ENCODE results near the gene HOXA10. TPM values are rescaled to one million over a fixed set of nuclear protein-coding genes. Genes with fewer than 3 reads are reported as not detected.

HOXA10 gene
- total RNA-seq = not detected
- long read RNA-seq = 0 reads

DNA sequence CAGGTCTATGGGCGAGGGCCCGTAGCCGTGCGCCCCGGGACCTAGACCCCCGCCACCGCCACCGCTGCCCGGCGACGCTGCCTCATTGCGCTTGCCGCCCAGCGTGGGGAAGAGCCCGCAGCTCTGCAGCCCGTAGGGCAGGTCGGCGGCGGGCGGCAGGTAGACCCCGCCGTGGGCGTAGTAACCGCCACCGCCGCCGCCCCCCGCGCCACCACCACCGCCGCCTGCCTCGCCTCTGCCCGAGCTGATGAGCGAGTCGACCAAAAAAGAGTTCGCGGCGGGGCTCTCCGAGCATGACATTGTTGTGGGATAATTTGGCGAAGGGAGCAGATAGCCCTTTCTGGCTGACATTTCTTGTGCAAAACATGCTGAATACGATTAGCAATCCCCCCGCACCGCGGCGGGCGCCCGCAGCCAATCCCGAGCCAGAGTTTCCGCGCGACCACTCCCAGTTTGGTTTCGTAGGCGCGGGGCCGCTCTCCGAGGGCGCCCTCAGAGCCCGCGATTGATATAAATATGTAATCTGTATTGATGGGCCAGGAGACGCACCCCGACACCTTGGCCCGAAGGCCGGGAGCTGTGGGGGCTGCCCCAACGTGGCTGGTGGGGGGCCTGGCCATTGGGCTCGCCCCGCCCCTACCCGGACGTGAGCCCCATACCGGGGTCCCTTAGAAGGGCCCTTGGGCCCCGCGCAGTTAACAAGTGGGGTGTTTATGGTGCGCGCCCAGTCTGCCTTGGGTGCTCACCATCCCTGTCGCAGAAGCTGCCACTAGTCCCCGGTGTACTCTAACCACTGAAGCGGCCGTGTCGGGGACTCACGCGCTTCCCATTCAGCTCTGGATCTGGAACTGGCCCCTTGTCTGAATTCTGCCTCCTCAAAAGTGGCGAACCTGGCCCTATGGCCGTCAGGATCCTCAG is at the start of gene HOXA10:
TSS of gene HOXA10 (minus strand) at position 365 of the 918 bp plus-strand sequence. CDS start at position 351, 14 bp downstream.
- H3K9me3 ChIP-seq (replicated peaks) = no peaks in the 10 kb centered on the region
- peak within 1 kb of the TSS; percentile 61 for H3K4me3 ChIP-seq
- TF ChIP-seq, protein P1, sequence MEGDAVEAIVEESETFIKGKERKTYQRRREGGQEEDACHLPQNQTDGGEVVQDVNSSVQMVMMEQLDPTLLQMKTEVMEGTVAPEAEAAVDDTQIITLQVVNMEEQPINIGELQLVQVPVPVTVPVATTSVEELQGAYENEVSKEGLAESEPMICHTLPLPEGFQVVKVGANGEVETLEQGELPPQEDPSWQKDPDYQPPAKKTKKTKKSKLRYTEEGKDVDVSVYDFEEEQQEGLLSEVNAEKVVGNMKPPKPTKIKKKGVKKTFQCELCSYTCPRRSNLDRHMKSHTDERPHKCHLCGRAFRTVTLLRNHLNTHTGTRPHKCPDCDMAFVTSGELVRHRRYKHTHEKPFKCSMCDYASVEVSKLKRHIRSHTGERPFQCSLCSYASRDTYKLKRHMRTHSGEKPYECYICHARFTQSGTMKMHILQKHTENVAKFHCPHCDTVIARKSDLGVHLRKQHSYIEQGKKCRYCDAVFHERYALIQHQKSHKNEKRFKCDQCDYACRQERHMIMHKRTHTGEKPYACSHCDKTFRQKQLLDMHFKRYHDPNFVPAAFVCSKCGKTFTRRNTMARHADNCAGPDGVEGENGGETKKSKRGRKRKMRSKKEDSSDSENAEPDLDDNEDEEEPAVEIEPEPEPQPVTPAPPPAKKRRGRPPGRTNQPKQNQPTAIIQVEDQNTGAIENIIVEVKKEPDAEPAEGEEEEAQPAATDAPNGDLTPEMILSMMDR (IDR thresholded peaks at IDR 0.05; ENCODE audit: borderline replicate concordance) = no peak
- peaks cover 100% of the 10 kb centered on the region for H3K27me3 ChIP-seq (ENCODE audit: low read depth)
- H3K36me3 ChIP-seq = no peaks in the 10 kb centered on the region
- DNase-seq = peak; percentile 7
- intact Hi-C loops (cut with micrococcal nuclease) = no loop called here
- peaks cover 38% of the 10 kb centered on the region for H3K4me1 ChIP-seq
- H3K27ac ChIP-seq (replicated peaks) = no peak within 1 kb of the TSS

DNA sequence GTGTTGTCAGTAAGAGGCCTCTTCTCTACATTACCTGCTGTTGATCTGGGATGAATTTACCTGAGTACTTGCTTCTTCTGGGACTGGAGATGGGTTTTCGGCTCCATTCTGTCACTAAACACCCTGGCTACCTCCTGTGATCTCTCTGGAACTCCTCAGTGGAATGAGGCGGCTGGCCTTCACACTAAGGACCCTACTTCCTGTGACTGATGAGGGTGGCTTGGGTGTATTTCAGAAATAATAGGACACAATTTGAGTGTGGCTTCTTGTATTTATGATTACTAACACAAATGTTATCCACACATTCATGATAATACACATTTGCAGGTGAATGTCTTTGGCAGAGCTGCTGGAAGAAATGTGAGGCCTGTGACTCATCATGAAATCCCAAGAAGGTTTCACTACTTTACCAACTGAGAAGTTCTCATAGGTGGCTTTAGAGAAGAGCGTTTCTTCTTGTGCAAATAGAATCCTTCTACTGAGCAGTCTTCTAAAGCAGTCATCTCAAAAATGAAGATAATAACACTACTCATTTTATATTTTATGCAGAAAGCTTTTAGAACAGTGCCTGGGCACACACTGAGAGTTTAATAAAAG is 47.2 kb upstream of the HOXA10 start:
- intact Hi-C loops (cut with micrococcal nuclease) = no loop called here
- H3K27ac ChIP-seq (replicated peaks) = no peak overlapping the region
- DNase-seq = no peak
- TF ChIP-seq, protein P1 (IDR thresholded peaks at IDR 0.05; ENCODE audit: borderline replicate concordance) = no peak
- H3K9me3 ChIP-seq (replicated peaks) = no peaks in the 10 kb centered on the region
- no peak overlapping the region for H3K4me3 ChIP-seq
- H3K27me3 ChIP-seq (ENCODE audit: low read depth) = peaks cover 100% of the 10 kb centered on the region
- H3K36me3 ChIP-seq = no peaks in the 10 kb centered on the region
- peaks cover 7% of the 10 kb centered on the region for H3K4me1 ChIP-seq

DNA sequence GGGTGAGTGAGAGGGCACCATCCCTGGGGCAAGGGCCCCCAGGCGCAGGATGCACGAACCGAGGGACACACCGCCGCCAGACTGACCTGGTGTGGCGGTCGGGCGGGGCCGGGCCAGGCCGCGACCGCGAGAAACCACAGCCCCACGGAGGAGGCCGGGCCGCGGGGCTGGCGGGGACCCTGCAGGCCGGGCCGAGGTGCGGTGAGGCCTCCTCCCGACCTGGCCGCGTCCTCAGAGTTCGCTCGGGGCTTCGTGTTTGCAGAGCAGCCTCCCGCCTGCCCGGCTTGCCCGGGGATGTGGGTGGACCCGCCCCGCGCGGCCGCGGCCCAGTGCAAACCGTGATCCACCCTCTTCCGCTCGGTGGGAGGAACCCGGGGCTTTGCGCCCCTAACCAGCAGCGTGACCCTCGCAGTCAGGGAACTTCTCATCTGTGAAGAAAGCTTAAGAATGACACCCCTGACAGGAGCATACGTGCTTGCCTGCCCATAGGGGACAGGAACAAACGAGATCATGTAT is 46.4 kb upstream of the HOXA10 start:
- intact Hi-C loops (cut with micrococcal nuclease) = no loop called here
- Histone ChIP-seq H3K27ac (replicated peaks) (no peak overlapping the region), H3K9me3 (replicated peaks) (no peaks in the 10 kb centered on the region), H3K27me3 (ENCODE audit: low read depth) (peaks cover 100% of the 10 kb centered on the region), H3K4me1 (peaks cover 5% of the 10 kb centered on the region), H3K36me3 (no peaks in the 10 kb centered on the region), H3K4me3 (no peak overlapping the region)
- DNase-seq = no peak
- TF ChIP-seq, protein P1 (IDR thresholded peaks at IDR 0.05; ENCODE audit: borderline replicate concordance) = no peak

DNA sequence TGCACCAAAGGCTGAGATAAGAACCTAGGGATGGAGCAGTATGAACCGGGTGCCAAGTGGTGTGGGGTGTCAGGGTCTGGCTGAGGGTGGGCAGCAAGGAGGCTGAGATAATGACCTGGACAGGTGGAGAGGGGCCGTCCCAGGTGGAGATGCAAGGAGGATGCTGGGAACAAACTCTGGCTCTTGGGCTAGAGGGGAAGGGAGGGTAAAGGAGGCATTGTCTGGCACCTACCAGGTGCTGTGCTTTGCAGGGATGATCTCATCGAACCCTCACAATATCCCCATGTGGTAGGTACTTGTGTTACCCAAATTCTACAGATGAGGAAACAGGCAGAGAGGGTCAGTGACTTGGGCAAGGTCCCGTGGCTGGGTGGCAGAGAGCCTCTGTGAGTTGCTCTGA is 45.7 kb upstream of the HOXA10 start:
- no peak for DNase-seq
- TF ChIP-seq, protein P1 (IDR thresholded peaks at IDR 0.05; ENCODE audit: borderline replicate concordance) = no peak
- Histone ChIP-seq H3K4me1 (no peaks in the 10 kb centered on the region), H3K27me3 (ENCODE audit: low read depth) (peaks cover 100% of the 10 kb centered on the region), H3K4me3 (no peak overlapping the region), H3K36me3 (no peaks in the 10 kb centered on the region), H3K27ac (replicated peaks) (no peak overlapping the region), H3K9me3 (replicated peaks) (no peaks in the 10 kb centered on the region)
- intact Hi-C loops (cut with micrococcal nuclease) = no loop called here

DNA sequence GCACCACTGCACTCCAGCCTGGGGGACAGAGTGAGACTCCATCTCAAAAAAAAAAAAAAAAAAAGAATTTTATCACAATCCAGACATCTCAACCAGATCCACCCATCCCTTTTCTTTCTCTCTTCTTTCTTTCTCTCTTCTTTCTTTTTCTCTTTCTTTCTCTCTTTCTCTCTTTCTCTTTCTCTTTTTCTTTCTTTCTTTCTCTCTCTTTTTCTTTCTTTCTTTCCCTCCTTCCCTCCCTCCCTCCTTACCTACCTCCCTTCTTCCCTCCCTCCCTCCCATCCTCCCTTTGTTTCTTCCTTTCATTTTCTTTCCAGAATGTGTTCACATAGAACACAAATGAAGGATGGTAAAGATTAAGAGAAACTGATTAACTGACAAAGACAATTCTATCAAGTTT is 43.8 kb upstream of the HOXA10 start:
- Histone ChIP-seq H3K27me3 (ENCODE audit: low read depth) (peaks cover 100% of the 10 kb centered on the region), H3K4me3 (no peak overlapping the region), H3K27ac (replicated peaks) (no peak overlapping the region), H3K9me3 (replicated peaks) (no peaks in the 10 kb centered on the region), H3K36me3 (no peaks in the 10 kb centered on the region), H3K4me1 (peaks cover 8% of the 10 kb centered on the region)
- DNase-seq = no peak
- TF ChIP-seq, protein P1 (IDR thresholded peaks at IDR 0.05; ENCODE audit: borderline replicate concordance) = no peak
- intact Hi-C loops (cut with micrococcal nuclease) = no loop called here
